ENCODE results near the gene BPI.

DNA sequence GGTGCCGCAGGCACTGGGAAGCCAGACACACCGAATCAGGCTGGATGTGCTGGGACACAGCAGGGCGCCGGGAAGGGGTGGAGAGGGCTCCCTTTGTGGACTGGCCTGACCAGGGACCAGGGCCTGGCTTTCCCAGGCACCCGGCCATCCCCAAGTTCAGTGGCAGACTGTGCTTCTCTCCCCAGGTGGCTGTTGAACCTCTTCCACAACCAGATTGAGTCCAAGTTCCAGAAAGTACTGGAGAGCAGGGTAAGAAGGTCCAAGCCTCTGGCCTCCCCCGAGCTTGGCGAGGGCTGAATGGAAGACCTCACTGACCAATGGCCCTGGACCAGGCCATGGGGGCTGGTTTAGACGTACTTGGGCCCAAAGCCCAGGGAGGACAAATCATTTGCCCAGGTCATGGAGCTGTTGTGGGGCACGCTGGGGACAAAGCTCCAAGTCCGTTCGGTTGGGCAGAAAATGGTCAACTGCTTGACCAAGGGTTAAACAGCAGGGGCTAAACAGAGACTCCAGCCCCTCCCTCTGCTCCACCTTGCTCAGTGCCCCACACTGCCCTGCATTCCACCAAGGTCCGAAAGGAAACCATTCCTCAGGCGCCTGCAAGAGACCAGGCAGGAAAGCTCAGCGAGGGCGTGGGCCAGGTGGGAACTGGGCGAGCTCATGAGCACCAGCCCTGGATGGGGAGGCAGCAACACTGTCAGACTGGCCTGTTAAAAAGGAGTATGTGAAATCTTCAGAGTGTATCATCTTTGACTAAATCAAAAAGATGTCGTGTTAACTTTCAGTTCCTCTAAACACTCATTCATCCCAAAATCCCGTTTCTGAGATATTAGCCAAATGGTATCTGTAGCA lies 51.4 kb downstream of the BPI start:
- TF ChIP-seq CTCF (conservative IDR thresholded peaks at IDR 0.05; ENCODE audit: low read length) = no peak
- TF ChIP-seq EZH2phosphoT487 (IDR thresholded peaks at IDR 0.05; ENCODE audit: borderline replicate concordance, low read depth, low read length) = no peak

All from OCI-LY7 (cell line).